Right atrium auricular region (tissue), 2 donors: ENCODE measurements around the gene METRNL. TPM values are rescaled to one million over a fixed set of nuclear protein-coding genes. Genes with fewer than 3 reads are reported as not detected.
"Not testable (repeated sequence)": the region's sequence is repeated elsewhere in the genome, so short reads cannot be mapped to it uniquely, and the experiment has no call there.

ENCODE experiments used
- DNase-seq: peaks from one replicate; pipeline ENCODE4 v3.0.0-alpha.2; 2019; ENCODE audit warnings: low spot score
- H3K27ac ChIP-seq, 2 donors: fragments of 200-600 bp; sonication (generic); 1 replicate in 1 of 2; 2 replicates in 1 of 2; pipeline ENCODE4 v1.5.1; 2016 to 2019
- H3K27me3 ChIP-seq, 2 donors: fragments of 200-600 bp; sonication (generic); one replicate each; pipeline versions ENCODE4 v1.5.1 to v1.6.0; 2017 to 2019
- H3K36me3 ChIP-seq: fragments of 200-600 bp; sonication (generic); one replicate; pipeline ENCODE4 v1.5.1; 2016
- H3K4me1 ChIP-seq, 2 donors: fragments of 200-600 bp; sonication (generic); one replicate each; pipeline versions ENCODE4 v1.5.1 to v1.6.0; 2017 to 2019
- H3K4me3 ChIP-seq, 2 donors: fragments of 200-600 bp; sonication (generic); 1 replicate in 1 of 2; 2 replicates in 1 of 2; pipeline ENCODE4 v1.5.1; 2017 to 2019; ENCODE audit warnings: mild to moderate bottlenecking in 1 of 2, moderate library complexity in 1 of 2
- H3K9me3 ChIP-seq, 2 donors: fragments of 200-600 bp; sonication (generic); one replicate each; pipeline ENCODE4 v1.5.1; 2019
- CTCF ChIP-seq, 2 donors: fragments of 200-600 bp; sonication (generic); IDR thresholded peaks; one replicate each; pipeline ENCODE4 v1.5.1; 2019; ENCODE audit warnings: antibody characterized with exemption in 2 of 2
- total RNA-seq, 2 donors: library from RNA; depleted of rRNA; stranded (reverse); fragments of >200 nt; gene quantifications; one replicate each; pipeline ENCODE4 v1.1.0, GENCODE V29; 2016

METRNL gene
- total RNA-seq, 2 donors from 2014 or later = 62.9 to 104 TPM

- Histone ChIP-seq H3K36me3 (no peaks in the 10 kb centered on the region), H3K4me1 (peaks cover 0 to 15% of the 10 kb centered on the region in 2 donors), H3K4me3 (no peak overlapping the region), H3K9me3 (no peaks in the 10 kb centered on the region), H3K27me3 (no peaks in the 10 kb centered on the region), H3K27ac (no peak overlapping the region)
- TF ChIP-seq CTCF (IDR thresholded peaks at IDR 0.05) = no peak
- no peak for DNase-seq
These were observed 38.2 kb downstream of the METRNL start for GRCh38 chr17:83117583-83117982.

- no peak for TF ChIP-seq CTCF (IDR thresholded peaks at IDR 0.05)
- no peak overlapping the region for H3K4me3 ChIP-seq
- no peaks in the 10 kb centered on the region for H3K36me3 ChIP-seq
- H3K9me3 ChIP-seq = no peaks in the 10 kb centered on the region
- H3K27me3 ChIP-seq = no peaks in the 10 kb centered on the region
- no peak for DNase-seq
- no peak overlapping the region for H3K27ac ChIP-seq
- H3K4me1 ChIP-seq = peaks cover 0 to 15% of the 10 kb centered on the region in 2 donors
These were observed 38.8 kb downstream of the METRNL start for GRCh38 chr17:83118071-83118841.

- TF ChIP-seq CTCF (IDR thresholded peaks at IDR 0.05) = no peak
- Histone ChIP-seq H3K4me3 (no peak overlapping the region), H3K36me3 (no peaks in the 10 kb centered on the region), H3K27me3 (no peaks in the 10 kb centered on the region), H3K9me3 (no peaks in the 10 kb centered on the region), H3K4me1 (peaks cover 0 to 15% of the 10 kb centered on the region in 2 donors), H3K27ac (no peak overlapping the region)
- DNase-seq = no peak
These were observed 40.8 kb downstream of the METRNL start for GRCh38 chr17:83119987-83120864.

- H3K4me3 ChIP-seq, DNase-seq, H3K9me3 ChIP-seq, H3K27ac ChIP-seq, H3K36me3 ChIP-seq, H3K27me3 ChIP-seq: not testable (repeated sequence)
- peaks cover 0 to 15% of the 10 kb centered on the region in 2 donors for H3K4me1 ChIP-seq
These were observed 42.1 kb downstream of the METRNL start for GRCh38 chr17:83121473-83121872.

- Histone ChIP-seq H3K9me3 (no peaks in the 10 kb centered on the region), H3K4me3 (no peak overlapping the region), H3K36me3 (no peaks in the 10 kb centered on the region), H3K4me1 (peaks cover 0 to 15% of the 10 kb centered on the region in 2 donors), H3K27me3 (no peaks in the 10 kb centered on the region), H3K27ac (no peak overlapping the region)
- TF ChIP-seq CTCF (IDR thresholded peaks at IDR 0.05) = no peak
- no peak for DNase-seq
These were observed 42.8 kb downstream of the METRNL start for GRCh38 chr17:83121921-83122820.
